ENCODE results near the gene PTGIS.

PTGIS gene

GRCh38 chr20:49480236-49480635 lies 87.7 kb downstream of the PTGIS start:
- peak overlapping the region; percentile 26 for H3K4me3 ChIP-seq (ENCODE audit: low read depth, low read length)
- H3K9me3 ChIP-seq (ENCODE audit: severe bottlenecking): peaks cover 3% of the 10 kb centered on the region
- no peak for TF ChIP-seq CTCF (IDR thresholded peaks at IDR 0.05; ENCODE audit: low read depth, low read length)
- peak; percentile 89 for DNase-seq
- H3K27ac ChIP-seq: peak overlapping the region; percentile 87
- H3K27me3 ChIP-seq (ENCODE audit: insufficient read depth, low read depth, severe bottlenecking): no peaks in the 10 kb centered on the region
- H3K36me3 ChIP-seq: peaks cover 43% of the 10 kb centered on the region

DNA sequence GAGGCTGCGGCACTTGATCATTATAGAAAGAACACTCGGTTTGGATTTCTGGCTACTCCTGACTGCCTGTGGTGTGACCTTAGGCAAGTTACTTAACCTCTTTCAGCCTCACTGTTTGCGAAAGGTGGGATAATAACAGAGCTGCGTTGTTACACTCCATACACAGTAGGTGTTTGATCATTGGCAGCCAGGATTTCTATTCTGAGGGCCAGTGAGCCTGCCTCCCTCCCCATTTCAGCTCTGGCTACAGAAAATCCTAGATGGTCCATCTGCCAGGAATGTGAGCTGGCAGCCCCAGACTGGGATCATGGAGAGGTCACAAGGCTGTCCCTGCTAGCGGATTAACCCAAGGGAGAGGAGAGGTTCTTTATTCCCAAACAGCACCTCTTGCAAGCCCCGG lies 88.2 kb downstream of the PTGIS start:
- DNase-seq: peak; percentile 93
- Histone ChIP-seq H3K4me3 (ENCODE audit: low read depth, low read length) (peak overlapping the region; percentile 25; the same call in 1 of the 2 replicates), H3K27me3 (ENCODE audit: insufficient read depth, low read depth, severe bottlenecking) (no peaks in the 10 kb centered on the region)

GRCh38 chr20:49478754-49479689 lies 88.9 kb downstream of the PTGIS start:
- Histone ChIP-seq H3K4me3 (ENCODE audit: low read depth, low read length) (peak overlapping the region; percentile 25; the same call in 1 of the 2 replicates), H3K36me3 (peaks cover 56% of the 10 kb centered on the region), H3K9me3 (ENCODE audit: severe bottlenecking) (peaks cover 3% of the 10 kb centered on the region), H3K27ac (peak overlapping the region; percentile 87), H3K27me3 (ENCODE audit: insufficient read depth, low read depth, severe bottlenecking) (no peaks in the 10 kb centered on the region)
- no peak for DNase-seq
- TF ChIP-seq CTCF (IDR thresholded peaks at IDR 0.05; ENCODE audit: low read depth, low read length): no peak

More for the DNA sequence above, 88.2 kb downstream of the PTGIS start:
- Histone ChIP-seq H3K27ac (peak overlapping the region; percentile 87), H3K9me3 (ENCODE audit: severe bottlenecking) (peaks cover 3% of the 10 kb centered on the region), H3K36me3 (peaks cover 48% of the 10 kb centered on the region)
- no peak for TF ChIP-seq CTCF (IDR thresholded peaks at IDR 0.05; ENCODE audit: low read depth, low read length)

GRCh38 chr20:49478266-49478665 lies 89.7 kb downstream of the PTGIS start:
- DNase-seq: no peak
- no peak overlapping the region for H3K4me3 ChIP-seq (ENCODE audit: low read depth, low read length)
- no peaks in the 10 kb centered on the region for H3K27me3 ChIP-seq (ENCODE audit: insufficient read depth, low read depth, severe bottlenecking)
- H3K9me3 ChIP-seq (ENCODE audit: severe bottlenecking): peaks cover 3% of the 10 kb centered on the region
- no peak for TF ChIP-seq CTCF (IDR thresholded peaks at IDR 0.05; ENCODE audit: low read depth, low read length)
- peak overlapping the region; percentile 87 for H3K27ac ChIP-seq
- peaks cover 61% of the 10 kb centered on the region for H3K36me3 ChIP-seq

DNA sequence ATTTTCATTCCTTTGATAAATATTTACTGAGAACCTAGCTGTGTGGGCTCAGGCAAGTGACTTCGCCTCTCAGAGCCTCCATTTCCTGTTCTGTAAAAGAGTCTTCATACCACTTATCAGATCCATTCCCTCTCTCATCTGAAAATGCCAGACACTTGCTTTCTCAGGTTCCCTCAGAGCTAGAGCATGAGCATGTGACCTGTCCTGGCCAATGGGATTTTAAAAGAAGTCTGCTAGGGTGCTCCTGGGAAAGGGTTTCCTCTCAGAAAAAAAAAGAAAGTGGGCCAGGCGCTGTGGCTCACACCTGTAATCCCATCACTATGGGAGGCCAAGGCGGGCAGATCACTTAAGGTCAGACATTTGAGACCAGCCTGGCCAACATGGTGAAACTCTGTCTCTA lies 90.7 kb downstream of the PTGIS start:
- H3K36me3 ChIP-seq: peaks cover 68% of the 10 kb centered on the region
- no peak for TF ChIP-seq CTCF (IDR thresholded peaks at IDR 0.05; ENCODE audit: low read depth, low read length)
- peak overlapping the region; percentile 61 for H3K27ac ChIP-seq
- no peak for DNase-seq
- H3K4me3 ChIP-seq (ENCODE audit: low read depth, low read length): no peak overlapping the region
- H3K9me3 ChIP-seq (ENCODE audit: severe bottlenecking): peaks cover 3% of the 10 kb centered on the region
- no peaks in the 10 kb centered on the region for H3K27me3 ChIP-seq (ENCODE audit: insufficient read depth, low read depth, severe bottlenecking)

Data from WERI-Rb-1 (cell line).